Measurements from ENCODE around the gene GADD45G.

DNA sequence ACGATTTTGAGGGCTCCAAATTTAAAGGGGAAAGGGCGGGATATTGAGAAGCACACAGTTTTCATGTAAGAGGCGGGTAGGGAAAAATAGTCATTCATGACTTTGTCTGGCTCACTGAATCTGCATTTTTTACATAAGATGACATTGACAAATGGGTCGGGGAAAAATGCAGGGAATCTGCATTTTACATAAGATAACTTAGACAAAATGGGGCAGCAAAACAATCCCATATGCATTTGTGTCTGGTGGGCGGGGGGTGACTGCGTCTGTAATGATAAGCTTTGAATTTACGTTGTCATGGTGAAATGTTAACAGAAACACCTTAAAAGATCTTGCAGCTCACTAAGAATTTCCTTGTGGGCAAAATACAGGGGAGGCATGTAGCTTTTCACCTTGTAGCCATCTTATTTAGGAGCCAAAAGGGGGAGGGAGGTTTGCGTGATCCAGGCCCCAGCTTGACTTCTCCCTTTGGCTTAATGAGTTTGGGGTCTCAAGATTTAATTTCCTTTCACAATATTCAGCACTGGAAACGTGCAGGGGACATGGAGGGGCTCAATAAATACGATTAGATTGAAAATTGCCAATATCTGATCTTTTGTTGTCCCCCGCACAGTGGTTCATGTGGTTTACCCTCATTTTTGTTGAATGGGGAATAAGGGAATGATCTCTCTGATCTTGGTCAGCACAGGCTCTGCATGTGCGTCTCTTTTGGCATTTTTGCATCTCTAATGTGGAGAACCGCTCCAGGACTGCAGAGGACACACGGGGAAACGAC lies 41.1 kb upstream of the GADD45G start:
- TF ChIP-seq, protein P1, sequence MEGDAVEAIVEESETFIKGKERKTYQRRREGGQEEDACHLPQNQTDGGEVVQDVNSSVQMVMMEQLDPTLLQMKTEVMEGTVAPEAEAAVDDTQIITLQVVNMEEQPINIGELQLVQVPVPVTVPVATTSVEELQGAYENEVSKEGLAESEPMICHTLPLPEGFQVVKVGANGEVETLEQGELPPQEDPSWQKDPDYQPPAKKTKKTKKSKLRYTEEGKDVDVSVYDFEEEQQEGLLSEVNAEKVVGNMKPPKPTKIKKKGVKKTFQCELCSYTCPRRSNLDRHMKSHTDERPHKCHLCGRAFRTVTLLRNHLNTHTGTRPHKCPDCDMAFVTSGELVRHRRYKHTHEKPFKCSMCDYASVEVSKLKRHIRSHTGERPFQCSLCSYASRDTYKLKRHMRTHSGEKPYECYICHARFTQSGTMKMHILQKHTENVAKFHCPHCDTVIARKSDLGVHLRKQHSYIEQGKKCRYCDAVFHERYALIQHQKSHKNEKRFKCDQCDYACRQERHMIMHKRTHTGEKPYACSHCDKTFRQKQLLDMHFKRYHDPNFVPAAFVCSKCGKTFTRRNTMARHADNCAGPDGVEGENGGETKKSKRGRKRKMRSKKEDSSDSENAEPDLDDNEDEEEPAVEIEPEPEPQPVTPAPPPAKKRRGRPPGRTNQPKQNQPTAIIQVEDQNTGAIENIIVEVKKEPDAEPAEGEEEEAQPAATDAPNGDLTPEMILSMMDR (conservative IDR thresholded peaks at IDR 0.05; ENCODE audit: low read depth in 2 of 2): no peak
- TF ChIP-seq EZH2phosphoT487 (IDR thresholded peaks at IDR 0.05; ENCODE audit: unreplicated experiment) (no peak), POLR2AphosphoS5 (IDR thresholded peaks at IDR 0.05; ENCODE audit: low read depth) (no peak), JUNB (IDR thresholded peaks at IDR 0.05; ENCODE audit: unreplicated experiment) (no peak), EZH2 (IDR thresholded peaks at IDR 0.05; ENCODE audit: low read depth, unreplicated experiment) (no peak), NANOG (IDR thresholded peaks at IDR 0.05; ENCODE audit: borderline replicate concordance) (no peak)
